ENCODE data around the gene BCAP31.

DNA sequence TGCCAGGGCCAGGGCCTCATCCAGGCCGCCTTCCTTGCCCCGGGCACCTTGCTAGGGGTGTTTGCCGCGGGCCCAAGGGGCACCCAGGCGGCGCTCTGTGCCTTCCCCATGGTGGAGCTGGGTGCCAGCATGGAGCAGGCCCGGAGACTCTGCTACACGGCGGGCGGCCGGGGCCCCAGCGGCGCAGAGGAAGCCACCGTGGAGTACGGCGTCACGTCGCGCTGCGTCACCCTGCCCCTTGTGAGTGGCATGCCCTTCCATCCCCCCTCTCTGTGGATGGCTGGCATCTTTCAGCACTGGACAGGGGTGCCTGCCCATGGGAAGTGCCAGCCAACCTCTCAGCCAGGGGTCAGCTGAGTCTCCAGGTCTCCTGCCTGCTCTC, 43.5 kb upstream of the BCAP31 start:
- TF ChIP-seq EZH2 (IDR thresholded peaks at IDR 0.05; ENCODE audit: low read length, unreplicated experiment), result no peak
- TF ChIP-seq, protein P1, sequence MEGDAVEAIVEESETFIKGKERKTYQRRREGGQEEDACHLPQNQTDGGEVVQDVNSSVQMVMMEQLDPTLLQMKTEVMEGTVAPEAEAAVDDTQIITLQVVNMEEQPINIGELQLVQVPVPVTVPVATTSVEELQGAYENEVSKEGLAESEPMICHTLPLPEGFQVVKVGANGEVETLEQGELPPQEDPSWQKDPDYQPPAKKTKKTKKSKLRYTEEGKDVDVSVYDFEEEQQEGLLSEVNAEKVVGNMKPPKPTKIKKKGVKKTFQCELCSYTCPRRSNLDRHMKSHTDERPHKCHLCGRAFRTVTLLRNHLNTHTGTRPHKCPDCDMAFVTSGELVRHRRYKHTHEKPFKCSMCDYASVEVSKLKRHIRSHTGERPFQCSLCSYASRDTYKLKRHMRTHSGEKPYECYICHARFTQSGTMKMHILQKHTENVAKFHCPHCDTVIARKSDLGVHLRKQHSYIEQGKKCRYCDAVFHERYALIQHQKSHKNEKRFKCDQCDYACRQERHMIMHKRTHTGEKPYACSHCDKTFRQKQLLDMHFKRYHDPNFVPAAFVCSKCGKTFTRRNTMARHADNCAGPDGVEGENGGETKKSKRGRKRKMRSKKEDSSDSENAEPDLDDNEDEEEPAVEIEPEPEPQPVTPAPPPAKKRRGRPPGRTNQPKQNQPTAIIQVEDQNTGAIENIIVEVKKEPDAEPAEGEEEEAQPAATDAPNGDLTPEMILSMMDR (conservative IDR thresholded peaks at IDR 0.05; ENCODE audit: low read depth, low read length), result no peak
- no peak for TF ChIP-seq EZH2phosphoT487 (IDR thresholded peaks at IDR 0.05; ENCODE audit: borderline replicate concordance, low read length)

Data from PC-3 (cell line).